Ovary (tissue), 3 donors: ENCODE results near the gene ALKBH3.

ENCODE experiments used
- POLR2A ChIP-seq: fragments of 450-650 bp; IDR thresholded peaks from one replicate; pipeline ENCODE4 v1.6.1; 2017; ENCODE audit warnings: antibody characterized with exemption, mild to moderate bottlenecking, moderate library complexity
- TF ChIP-seq, protein P1 (sequence below), 3 donors: fragments of 450-650 bp in 2 of 3; fragments of 200-600 bp in 1 of 3; IDR thresholded peaks; one replicate each; pipeline versions ENCODE4 v1.5.1 to v1.8.0; 2016 to 2022; ENCODE audit warnings: antibody characterized with exemption in 3 of 3, mild to moderate bottlenecking in 1 of 3
- donor health status: DM: no; HTN: no; CAD: no.

DNA sequence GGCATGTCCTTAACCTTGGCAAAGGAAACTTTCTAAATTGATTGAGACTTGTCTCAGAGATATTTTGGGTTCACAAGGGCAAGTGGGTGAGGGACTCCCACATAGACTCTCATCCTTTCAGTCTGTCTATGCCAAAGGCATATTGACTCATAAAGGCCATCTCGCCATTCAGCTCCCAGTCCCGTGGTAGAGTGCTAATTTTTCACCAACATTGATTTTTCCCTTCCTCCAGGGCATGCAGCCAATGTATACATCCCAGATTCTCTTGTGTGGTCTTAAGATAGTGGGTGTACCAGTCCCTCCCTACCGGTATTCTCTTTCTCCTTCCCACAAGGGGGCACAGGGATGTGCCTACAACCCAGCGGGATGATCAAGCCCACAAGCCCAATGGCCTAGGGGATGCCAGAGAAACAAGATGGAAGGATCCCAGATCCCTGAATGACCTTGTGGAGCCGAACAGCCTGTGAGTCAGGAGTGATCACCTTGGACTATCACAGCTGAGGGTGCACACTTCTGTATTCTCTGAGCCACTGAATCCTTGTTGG lies 69.8 kb downstream of the ALKBH3 start:
- TF ChIP-seq, protein P1, sequence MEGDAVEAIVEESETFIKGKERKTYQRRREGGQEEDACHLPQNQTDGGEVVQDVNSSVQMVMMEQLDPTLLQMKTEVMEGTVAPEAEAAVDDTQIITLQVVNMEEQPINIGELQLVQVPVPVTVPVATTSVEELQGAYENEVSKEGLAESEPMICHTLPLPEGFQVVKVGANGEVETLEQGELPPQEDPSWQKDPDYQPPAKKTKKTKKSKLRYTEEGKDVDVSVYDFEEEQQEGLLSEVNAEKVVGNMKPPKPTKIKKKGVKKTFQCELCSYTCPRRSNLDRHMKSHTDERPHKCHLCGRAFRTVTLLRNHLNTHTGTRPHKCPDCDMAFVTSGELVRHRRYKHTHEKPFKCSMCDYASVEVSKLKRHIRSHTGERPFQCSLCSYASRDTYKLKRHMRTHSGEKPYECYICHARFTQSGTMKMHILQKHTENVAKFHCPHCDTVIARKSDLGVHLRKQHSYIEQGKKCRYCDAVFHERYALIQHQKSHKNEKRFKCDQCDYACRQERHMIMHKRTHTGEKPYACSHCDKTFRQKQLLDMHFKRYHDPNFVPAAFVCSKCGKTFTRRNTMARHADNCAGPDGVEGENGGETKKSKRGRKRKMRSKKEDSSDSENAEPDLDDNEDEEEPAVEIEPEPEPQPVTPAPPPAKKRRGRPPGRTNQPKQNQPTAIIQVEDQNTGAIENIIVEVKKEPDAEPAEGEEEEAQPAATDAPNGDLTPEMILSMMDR (IDR thresholded peaks at IDR 0.05) = no peak
- TF ChIP-seq POLR2A = no peak
